Transverse colon (tissue), 4 donors: ENCODE data around the gene CCM2. TPM values are rescaled to one million over a fixed set of nuclear protein-coding genes. Genes with fewer than 3 reads are reported as not detected.

Experiments
- DNase-seq: peaks from one replicate; pipeline ENCODE4 v3.0.0-alpha.2; 2019
- H3K27ac ChIP-seq, 4 donors: fragments of 200-600 bp; sonication (generic); 2 replicates each; pipeline ENCODE4 v1.5.1; 2016 to 2018; ENCODE audit warnings: inconsistent platforms in 4 of 4
- H3K27me3 ChIP-seq: fragments of 200-600 bp; sonication (generic); 2 replicates; pipeline ENCODE4 v1.5.1; 2017; ENCODE audit warnings: inconsistent platforms
- H3K36me3 ChIP-seq, 4 donors: fragments of 200-600 bp; sonication (generic); 2 replicates each; pipeline ENCODE4 v1.5.1; 2017 to 2019; ENCODE audit warnings: inconsistent platforms in 4 of 4
- H3K4me1 ChIP-seq, 4 donors: fragments of 200-600 bp; sonication (generic); 2 replicates each; pipeline ENCODE4 v1.5.1; 2017 to 2020; ENCODE audit warnings: inconsistent platforms in 4 of 4
- H3K4me3 ChIP-seq, 4 donors: fragments of 200-600 bp; sonication (generic); 1 replicate in 1 of 4; 2 replicates in 3 of 4; pipeline versions ENCODE4 v1.5.1 to v1.6.1; 2017 to 2019; ENCODE audit warnings: inconsistent platforms in 4 of 4
- H3K9me3 ChIP-seq, 2 donors: fragments of 200-600 bp; sonication (generic); 2 replicates each; pipeline ENCODE4 v1.5.1; 2017 to 2019; ENCODE audit warnings: inconsistent platforms in 2 of 2
- CTCF ChIP-seq, 5 experiments: fragments of 200-600 bp in 3 of 5; fragments of 450-650 bp in 2 of 5; sonication (generic) in 3 of 5; IDR thresholded peaks; 1 replicate in 2 of 5; 2 replicates in 3 of 5; pipeline ENCODE4 v1.5.1; 2016 to 2017; ENCODE audit warnings: antibody characterized with exemption in 5 of 5, inconsistent platforms in 3 of 5, mild to moderate bottlenecking in 2 of 5, moderate library complexity in 1 of 5
- EP300 ChIP-seq: sonication (generic); formaldehyde crosslinking; IDR thresholded peaks from one replicate; pipeline ENCODE4 v1.6.1; 2017; ENCODE audit warnings: antibody characterized with exemption, low read depth
- POLR2A ChIP-seq: fragments of 450-650 bp; IDR thresholded peaks from one replicate; pipeline ENCODE4 v1.6.1; 2016; ENCODE audit warnings: antibody characterized with exemption, mild to moderate bottlenecking, moderate library complexity
- POLR2AphosphoS5 ChIP-seq, 3 donors: sonication (generic); formaldehyde crosslinking; IDR thresholded peaks; one replicate each; pipeline ENCODE4 v1.6.1; 2016; ENCODE audit warnings: antibody characterized with exemption in 3 of 3
- WGBS, 2 donors: methylation state at CpG; one replicate each; pipeline ENCODE4 v1.1.5; 2018; ENCODE audit warnings: low coverage in 1 of 2; 5-methylcytosine and 5-hydroxymethylcytosine counted together
- in situ Hi-C, 4 donors: fragments of 200-750 bp; cut with MboI; loops; one replicate each; pipeline versions ENCODE4 v1.15.0 to v1.15.1; 2017; ENCODE audit warnings: low sequenced_read_pairs in 3 of 4, low pct_ligation_motif_present in 1 of 4, low pct_unique_long_range_greater_than_20kb in 1 of 4
- intact Hi-C: fragments of 100-400 bp; cut with DNase I; formaldehyde crosslinking; loops from one replicate; pipeline ENCODE4 v1.15.1; 2023; ENCODE audit warnings: low total_unique reads
- total RNA-seq, 4 donors: library from RNA; depleted of rRNA; stranded (reverse); fragments of >200 nt; gene quantifications; one replicate each; pipeline ENCODE4 v1.1.0, GENCODE V29; 2016

The CCM2 gene
- total RNA-seq, 4 donors from 2014 or later: 40.4 to 76.4 (median 47.8) TPM

- in situ Hi-C loops (loop anchor here in 3 of 4 donors (25.0 kb wide), 1 partner anchor 529 kb away; the partner anchor contains the start of gene TMED4 (in 3 of the 3)), intact Hi-C loops (no loop called here)
- Histone ChIP-seq H3K9me3 (no peaks in the 10 kb centered on the region), H3K4me3 (no peak overlapping the region), H3K4me1 (peaks cover 0 to 6% (median 5%) of the 10 kb centered on the region in 4 donors), H3K27me3 (no peaks in the 10 kb centered on the region), H3K27ac (no peak overlapping the region), H3K36me3 (no peaks in the 10 kb centered on the region)
- no peak for DNase-seq
- TF ChIP-seq CTCF (IDR thresholded peaks at IDR 0.05) (no peak), POLR2AphosphoS5 (IDR thresholded peaks at IDR 0.05) (no peak), POLR2A (no peak), EP300 (no peak)
- WGBS, 2 donors: 86% methylated on average over 1 of the region's 1 CpG; no CpG with 5 or more reads in 1 of the 2 donors
Measured at GRCh38 chr7:45116048-45116447, 116.0 kb downstream of the CCM2 start.

- Histone ChIP-seq H3K27me3 (no peaks in the 10 kb centered on the region), H3K4me3 (no peak overlapping the region), H3K27ac (no peak overlapping the region), H3K36me3 (no peaks in the 10 kb centered on the region), H3K9me3 (no peaks in the 10 kb centered on the region), H3K4me1 (peaks cover 0 to under 1% (median 0%) of the 10 kb centered on the region in 4 donors)
- intact Hi-C loops (no loop called here), in situ Hi-C loops (loop anchor here in 3 of 4 donors (25.0 kb wide), 1 partner anchor 530 kb away; the partner anchor contains the start of gene TMED4 (in 3 of the 3))
- TF ChIP-seq POLR2A (no peak), POLR2AphosphoS5 (IDR thresholded peaks at IDR 0.05) (no peak), EP300 (no peak), CTCF (IDR thresholded peaks at IDR 0.05) (no peak)
- DNase-seq: no peak
- 73 to 100% methylated on average over 1 to 4 of the region's 4 CpGs for WGBS, 2 donors
Measured at GRCh38 chr7:45117582-45117981, 117.6 kb downstream of the CCM2 start.

- in situ Hi-C loops (loop anchor here in 3 of 4 donors (25.0 kb wide), 1 partner anchor 531 kb away; the partner anchor contains the start of gene TMED4 (in 3 of the 3)), intact Hi-C loops (no loop called here)
- TF ChIP-seq CTCF (IDR thresholded peaks at IDR 0.05) (no peak), POLR2A (no peak), POLR2AphosphoS5 (IDR thresholded peaks at IDR 0.05) (no peak), EP300 (no peak)
- no peaks in the 10 kb centered on the region for H3K36me3 ChIP-seq
- H3K9me3 ChIP-seq: no peaks in the 10 kb centered on the region
- 75 to 93% methylated on average over 3 to 4 of the region's 4 CpGs for WGBS, 2 donors
- no peaks in the 10 kb centered on the region for H3K4me1 ChIP-seq
- no peak overlapping the region for H3K27ac ChIP-seq
- H3K4me3 ChIP-seq: no peak overlapping the region
- DNase-seq: no peak
- no peaks in the 10 kb centered on the region for H3K27me3 ChIP-seq
Measured at GRCh38 chr7:45118292-45118691, 118.3 kb downstream of the CCM2 start.

GRCh38 chr7:45118889-45119331 lies 118.9 kb downstream of the CCM2 start:
- Histone ChIP-seq H3K4me3 (no peak overlapping the region), H3K27me3 (no peaks in the 10 kb centered on the region), H3K27ac (no peak overlapping the region), H3K4me1 (no peaks in the 10 kb centered on the region), H3K9me3 (no peaks in the 10 kb centered on the region), H3K36me3 (no peaks in the 10 kb centered on the region)
- TF ChIP-seq POLR2A (no peak), CTCF (IDR thresholded peaks at IDR 0.05) (no peak), POLR2AphosphoS5 (IDR thresholded peaks at IDR 0.05) (no peak), EP300 (no peak)
- DNase-seq: no peak
- in situ Hi-C loops: loop anchor here in 3 of 4 donors (25.0 kb wide), 1 partner anchor 532 kb away; the partner anchor contains the start of gene TMED4 (in 3 of the 3)
- 88% methylated on average over 1 of the region's 3 CpGs; no CpG with 5 or more reads in 1 of the 2 donors for WGBS, 2 donors
- intact Hi-C loops: no loop called here
